A549 (cell line): ENCODE data around the gene PYGO2.
"Not testable (repeated sequence)": the region's sequence is repeated elsewhere in the genome, so short reads cannot be mapped to it uniquely, and the experiment has no call there.

Experiments
- CHD2 ChIP-seq: fragments of 150-350 bp; IDR thresholded peaks from 2 replicates; pipeline ENCODE4 v1.6.1; 2014; ENCODE audit warnings: low read length; ENCODE audit not compliant: partially characterized antibody
- EP300 ChIP-seq, 2 experiments: fragments of >200 bp; sonication (Bioruptor Twin); formaldehyde crosslinking; IDR thresholded peaks; 2 replicates in 1 of 2; 3 replicates in 1 of 2; pipeline ENCODE4 v1.6.1; 2016 to 2017
- ESRRA ChIP-seq: fragments of 150-350 bp; IDR thresholded peaks from 2 replicates; pipeline ENCODE4 v1.6.1; 2014; ENCODE audit warnings: mild to moderate bottlenecking, low read length, borderline replicate concordance
- HOXA7 ChIP-seq: fragments of 250-450 bp; sonication (Bioruptor Pico); IDR thresholded peaks from 2 replicates; pipeline ENCODE4 v1.5.0; 2020; ENCODE audit warnings: mild to moderate bottlenecking, moderate library complexity
- NR3C1 ChIP-seq: fragments of >200 bp; sonication (Bioruptor Twin); formaldehyde crosslinking; IDR thresholded peaks from 3 replicates; pipeline ENCODE4 v1.6.1; 2017
- PHF8 ChIP-seq: fragments of 200-600 bp; sonication (generic); IDR thresholded peaks from 2 replicates; pipeline ENCODE4 v1.6.1; 2016; ENCODE audit warnings: low read depth, mild to moderate bottlenecking, antibody characterized with exemption, moderate library complexity, borderline replicate concordance
- POLR2A ChIP-seq: IDR thresholded peaks from 2 replicates; pipeline ENCODE4 v1.6.1; 2012; ENCODE audit warnings: mild to moderate bottlenecking, low read length
- RAD21 ChIP-seq, 2 experiments: fragments of >200 bp in 1 of 2; sonication (Bioruptor Twin) in 1 of 2; formaldehyde crosslinking in 1 of 2; IDR thresholded peaks in 1 of 2; conservative IDR thresholded peaks in 1 of 2; 2 replicates in 1 of 2; 3 replicates in 1 of 2; pipeline ENCODE4 v1.6.1; 2012 to 2018; ENCODE audit warnings: inconsistent platforms in 1 of 2
- ZFP36 ChIP-seq: fragments of 450-650 bp; IDR thresholded peaks from 2 replicates; pipeline ENCODE4 v1.6.1; 2014; ENCODE audit warnings: borderline replicate concordance; ENCODE audit not compliant: partially characterized antibody
- TF ChIP-seq, protein P1 (sequence below): fragments of 200-600 bp; sonication (generic); IDR thresholded peaks from 2 replicates; pipeline ENCODE4 v1.6.1; 2016; ENCODE audit warnings: antibody characterized with exemption, mild to moderate bottlenecking, moderate library complexity
- TF ChIP-seq, protein P2 (sequence below): fragments of >200 bp; sonication (Bioruptor Twin); formaldehyde crosslinking; IDR thresholded peaks from 3 replicates; pipeline ENCODE4 v1.5.1; 2016
- TF ChIP-seq, protein P3 (sequence below): fragments of 250-450 bp; sonication (Bioruptor Pico); IDR thresholded peaks from 2 replicates; pipeline ENCODE4 v1.5.0; 2021; ENCODE audit warnings: mild to moderate bottlenecking, moderate library complexity, borderline replicate concordance

GRCh38 chr1:154908129-154908528 is 53.5 kb downstream of the PYGO2 start:
- TF ChIP-seq CHD2; ESRRA; PHF8; EP300 (IDR thresholded peaks at IDR 0.05); HOXA7 (CRISPR knock-in tag); RAD21 (conservative IDR thresholded peaks at IDR 0.05 in 1 of 2, IDR thresholded peaks at IDR 0.05 in 1 of 2); NR3C1; POLR2A; ZFP36: not testable (repeated sequence)
- TF ChIP-seq, protein P1, sequence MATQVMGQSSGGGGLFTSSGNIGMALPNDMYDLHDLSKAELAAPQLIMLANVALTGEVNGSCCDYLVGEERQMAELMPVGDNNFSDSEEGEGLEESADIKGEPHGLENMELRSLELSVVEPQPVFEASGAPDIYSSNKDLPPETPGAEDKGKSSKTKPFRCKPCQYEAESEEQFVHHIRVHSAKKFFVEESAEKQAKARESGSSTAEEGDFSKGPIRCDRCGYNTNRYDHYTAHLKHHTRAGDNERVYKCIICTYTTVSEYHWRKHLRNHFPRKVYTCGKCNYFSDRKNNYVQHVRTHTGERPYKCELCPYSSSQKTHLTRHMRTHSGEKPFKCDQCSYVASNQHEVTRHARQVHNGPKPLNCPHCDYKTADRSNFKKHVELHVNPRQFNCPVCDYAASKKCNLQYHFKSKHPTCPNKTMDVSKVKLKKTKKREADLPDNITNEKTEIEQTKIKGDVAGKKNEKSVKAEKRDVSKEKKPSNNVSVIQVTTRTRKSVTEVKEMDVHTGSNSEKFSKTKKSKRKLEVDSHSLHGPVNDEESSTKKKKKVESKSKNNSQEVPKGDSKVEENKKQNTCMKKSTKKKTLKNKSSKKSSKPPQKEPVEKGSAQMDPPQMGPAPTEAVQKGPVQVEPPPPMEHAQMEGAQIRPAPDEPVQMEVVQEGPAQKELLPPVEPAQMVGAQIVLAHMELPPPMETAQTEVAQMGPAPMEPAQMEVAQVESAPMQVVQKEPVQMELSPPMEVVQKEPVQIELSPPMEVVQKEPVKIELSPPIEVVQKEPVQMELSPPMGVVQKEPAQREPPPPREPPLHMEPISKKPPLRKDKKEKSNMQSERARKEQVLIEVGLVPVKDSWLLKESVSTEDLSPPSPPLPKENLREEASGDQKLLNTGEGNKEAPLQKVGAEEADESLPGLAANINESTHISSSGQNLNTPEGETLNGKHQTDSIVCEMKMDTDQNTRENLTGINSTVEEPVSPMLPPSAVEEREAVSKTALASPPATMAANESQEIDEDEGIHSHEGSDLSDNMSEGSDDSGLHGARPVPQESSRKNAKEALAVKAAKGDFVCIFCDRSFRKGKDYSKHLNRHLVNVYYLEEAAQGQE, result not testable (repeated sequence)
- TF ChIP-seq, protein P2, sequence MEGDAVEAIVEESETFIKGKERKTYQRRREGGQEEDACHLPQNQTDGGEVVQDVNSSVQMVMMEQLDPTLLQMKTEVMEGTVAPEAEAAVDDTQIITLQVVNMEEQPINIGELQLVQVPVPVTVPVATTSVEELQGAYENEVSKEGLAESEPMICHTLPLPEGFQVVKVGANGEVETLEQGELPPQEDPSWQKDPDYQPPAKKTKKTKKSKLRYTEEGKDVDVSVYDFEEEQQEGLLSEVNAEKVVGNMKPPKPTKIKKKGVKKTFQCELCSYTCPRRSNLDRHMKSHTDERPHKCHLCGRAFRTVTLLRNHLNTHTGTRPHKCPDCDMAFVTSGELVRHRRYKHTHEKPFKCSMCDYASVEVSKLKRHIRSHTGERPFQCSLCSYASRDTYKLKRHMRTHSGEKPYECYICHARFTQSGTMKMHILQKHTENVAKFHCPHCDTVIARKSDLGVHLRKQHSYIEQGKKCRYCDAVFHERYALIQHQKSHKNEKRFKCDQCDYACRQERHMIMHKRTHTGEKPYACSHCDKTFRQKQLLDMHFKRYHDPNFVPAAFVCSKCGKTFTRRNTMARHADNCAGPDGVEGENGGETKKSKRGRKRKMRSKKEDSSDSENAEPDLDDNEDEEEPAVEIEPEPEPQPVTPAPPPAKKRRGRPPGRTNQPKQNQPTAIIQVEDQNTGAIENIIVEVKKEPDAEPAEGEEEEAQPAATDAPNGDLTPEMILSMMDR, result not testable (repeated sequence)
- TF ChIP-seq, protein P3, sequence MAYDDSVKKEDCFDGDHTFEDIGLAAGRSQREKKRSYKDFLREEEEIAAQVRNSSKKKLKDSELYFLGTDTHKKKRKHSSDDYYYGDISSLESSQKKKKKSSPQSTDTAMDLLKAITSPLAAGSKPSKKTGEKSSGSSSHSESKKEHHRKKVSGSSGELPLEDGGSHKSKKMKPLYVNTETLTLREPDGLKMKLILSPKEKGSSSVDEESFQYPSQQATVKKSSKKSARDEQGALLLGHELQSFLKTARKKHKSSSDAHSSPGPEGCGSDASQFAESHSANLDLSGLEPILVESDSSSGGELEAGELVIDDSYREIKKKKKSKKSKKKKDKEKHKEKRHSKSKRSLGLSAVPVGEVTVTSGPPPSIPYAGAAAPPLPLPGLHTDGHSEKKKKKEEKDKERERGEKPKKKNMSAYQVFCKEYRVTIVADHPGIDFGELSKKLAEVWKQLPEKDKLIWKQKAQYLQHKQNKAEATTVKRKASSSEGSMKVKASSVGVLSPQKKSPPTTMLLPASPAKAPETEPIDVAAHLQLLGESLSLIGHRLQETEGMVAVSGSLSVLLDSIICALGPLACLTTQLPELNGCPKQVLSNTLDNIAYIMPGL (CRISPR knock-in tag), result not testable (repeated sequence)
